Stimulated activated CD8-positive, alpha-beta memory T cell treated with anti-CD3 and anti-CD28 coated beads, Interleukin-4, amount 100 ng/mL, for 4 hours (primary cell): ENCODE data around the gene ZNF816.
A peak's percentile ranks its signal among the peaks of the same experiment; 100 is the strongest.
"Not testable (repeated sequence)": the region's sequence is repeated elsewhere in the genome, so short reads cannot be mapped to it uniquely, and the experiment has no call there.

ENCODE experiments used
- DNase-seq, 2 donors: peaks; one replicate each; pipeline ENCODE4 v3.0.0-alpha.2; 2020; ENCODE audit warnings: low read depth in 2 of 2, low spot score in 1 of 2

Gene ZNF816

DNA sequence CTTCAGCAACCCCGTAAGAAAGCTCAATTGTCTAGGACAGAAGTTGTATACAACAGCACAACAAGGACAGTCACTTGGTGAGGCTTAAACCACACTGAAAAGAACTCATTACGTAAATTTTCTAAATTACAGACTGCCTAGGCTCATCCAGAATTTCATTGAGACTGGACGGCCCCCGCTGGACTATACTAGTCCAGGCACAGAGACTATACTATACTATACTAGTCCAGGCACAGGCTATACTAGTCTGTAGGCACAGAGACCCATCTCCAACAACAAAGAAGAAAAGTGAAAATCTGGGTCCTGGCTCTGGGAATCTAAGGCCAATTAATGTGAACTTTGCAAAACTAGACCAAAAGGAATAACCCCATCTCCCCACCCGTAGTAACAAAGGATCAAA, 700 bp downstream of the ZNF816 start:
- no peak for DNase-seq

DNA sequence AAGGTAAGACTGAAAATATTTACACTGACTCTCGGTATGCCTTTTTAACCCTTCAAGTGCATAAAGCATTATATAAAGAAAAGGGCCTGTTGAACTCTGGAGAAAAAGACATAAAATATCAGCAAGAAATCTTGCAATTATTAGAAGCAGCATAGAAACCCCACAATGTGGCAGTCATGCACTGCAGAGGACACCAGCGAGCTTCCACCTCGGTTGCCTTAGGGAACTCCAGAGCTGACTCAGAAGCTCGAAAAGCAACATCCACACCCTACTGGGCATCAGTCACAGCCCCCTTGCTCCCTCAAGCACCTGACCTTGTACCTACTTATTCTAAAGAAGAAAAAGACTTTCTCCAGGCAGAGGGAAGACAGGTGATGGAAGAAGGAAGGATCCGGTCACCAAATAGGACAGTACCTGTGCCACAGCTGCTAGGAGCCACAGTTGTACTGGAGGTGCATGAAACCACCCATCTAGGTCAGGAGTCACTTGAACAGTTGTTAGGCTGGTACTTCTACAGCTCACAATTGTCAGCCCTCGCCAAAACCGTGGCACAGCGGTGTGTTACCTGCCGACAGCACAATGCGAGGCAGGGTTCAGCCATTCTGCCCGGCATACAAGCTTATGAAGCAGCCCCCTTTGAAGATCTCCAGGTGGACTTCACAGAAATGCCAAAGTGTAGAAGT, 2.9 kb downstream of the ZNF816 start:
- no peak for DNase-seq

DNA sequence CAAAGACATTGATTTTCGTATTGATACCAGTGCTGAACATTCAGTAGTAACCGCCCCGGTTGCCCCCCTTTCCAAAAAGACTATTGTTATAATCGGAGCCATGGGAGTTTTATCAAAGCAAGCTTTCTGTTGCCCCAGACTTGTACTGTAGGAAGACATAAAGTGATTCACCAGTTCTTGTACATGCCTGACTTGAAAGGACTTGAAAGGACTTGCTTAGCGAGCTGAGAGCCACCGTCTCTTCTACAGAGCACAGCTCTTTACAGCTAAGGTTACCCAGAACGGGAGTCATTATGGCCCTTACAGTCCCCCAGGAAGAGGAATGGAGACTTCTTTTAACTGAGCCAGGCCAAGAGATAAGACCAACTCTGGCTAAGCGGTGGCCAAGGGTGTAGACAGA, 5.1 kb downstream of the ZNF816 start:
- no peak for DNase-seq

DNA sequence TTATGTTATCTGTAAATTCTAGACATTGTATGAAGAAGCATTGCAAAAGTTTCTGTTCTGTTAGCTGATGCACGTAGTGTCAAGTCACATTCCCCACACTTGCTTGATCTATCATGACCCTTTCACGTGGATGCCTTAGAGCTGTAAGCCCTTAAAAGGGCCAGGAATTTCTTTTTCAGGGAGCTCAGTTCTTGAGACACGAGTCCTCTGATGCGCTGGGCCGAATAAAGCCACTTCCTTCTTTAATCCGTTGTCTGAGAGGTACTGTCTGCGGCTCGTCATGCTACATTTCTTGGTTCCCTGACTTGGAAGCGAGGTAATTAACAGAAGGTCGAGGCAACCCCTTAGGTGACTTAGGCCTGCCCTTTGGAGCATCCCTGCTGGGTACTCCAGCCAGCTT, 5.8 kb downstream of the ZNF816 start:
- no peak for DNase-seq

DNA sequence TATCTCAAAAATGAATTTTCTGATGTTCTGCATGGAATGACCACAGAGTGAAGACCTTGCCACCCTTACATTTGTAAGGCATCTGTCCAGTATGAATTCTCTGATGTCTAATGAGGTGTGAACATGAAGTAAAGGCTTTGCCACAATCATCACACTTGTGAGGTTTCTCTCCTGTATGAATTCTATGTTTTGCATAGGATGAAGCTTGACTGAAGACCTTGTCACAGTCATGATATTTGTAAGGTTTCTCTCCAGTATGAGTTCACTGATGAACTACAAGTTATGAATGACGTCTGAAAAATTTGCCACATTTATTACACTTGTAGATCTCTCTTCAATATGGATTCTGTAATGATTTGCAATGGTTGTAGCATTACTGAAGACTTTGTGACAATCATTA, 13.3 kb downstream of the ZNF816 start:
- no peak for DNase-seq

DNA sequence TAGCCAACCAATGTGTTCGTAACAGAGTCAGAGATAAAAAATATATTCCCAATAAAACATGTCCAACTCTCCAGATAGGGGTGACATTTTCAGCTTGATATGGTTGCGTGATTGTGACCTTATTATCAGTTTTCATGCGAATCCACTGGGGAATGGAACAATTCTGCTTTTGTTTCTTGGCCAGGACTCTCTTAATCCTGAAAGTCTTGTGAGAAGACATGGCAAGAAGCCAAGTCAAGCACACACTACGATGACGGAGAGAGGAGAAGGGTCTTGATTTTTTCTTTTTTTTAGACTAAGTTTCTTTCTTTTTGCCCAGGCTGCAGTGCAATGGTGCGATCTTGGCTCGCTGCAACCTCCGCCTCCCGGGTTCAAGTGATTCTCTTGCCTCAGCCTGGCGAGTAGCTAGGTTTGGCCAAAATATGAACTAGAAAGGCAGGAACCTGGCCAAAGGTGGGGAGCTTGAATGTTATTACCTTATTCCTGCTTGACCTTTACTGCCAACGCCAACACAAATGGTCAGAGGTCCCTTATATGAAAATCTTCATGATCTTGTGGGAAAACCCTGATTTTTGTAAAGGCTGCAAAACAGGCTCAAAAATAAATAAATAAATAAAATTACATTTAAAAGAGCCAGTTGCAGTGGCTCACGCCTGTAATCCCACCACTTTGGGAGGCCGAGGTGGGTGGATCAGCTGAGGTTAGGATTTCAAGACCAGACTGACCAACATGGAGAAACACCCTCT, 14.5 kb downstream of the ZNF816 start:
- DNase-seq: no peak

DNA sequence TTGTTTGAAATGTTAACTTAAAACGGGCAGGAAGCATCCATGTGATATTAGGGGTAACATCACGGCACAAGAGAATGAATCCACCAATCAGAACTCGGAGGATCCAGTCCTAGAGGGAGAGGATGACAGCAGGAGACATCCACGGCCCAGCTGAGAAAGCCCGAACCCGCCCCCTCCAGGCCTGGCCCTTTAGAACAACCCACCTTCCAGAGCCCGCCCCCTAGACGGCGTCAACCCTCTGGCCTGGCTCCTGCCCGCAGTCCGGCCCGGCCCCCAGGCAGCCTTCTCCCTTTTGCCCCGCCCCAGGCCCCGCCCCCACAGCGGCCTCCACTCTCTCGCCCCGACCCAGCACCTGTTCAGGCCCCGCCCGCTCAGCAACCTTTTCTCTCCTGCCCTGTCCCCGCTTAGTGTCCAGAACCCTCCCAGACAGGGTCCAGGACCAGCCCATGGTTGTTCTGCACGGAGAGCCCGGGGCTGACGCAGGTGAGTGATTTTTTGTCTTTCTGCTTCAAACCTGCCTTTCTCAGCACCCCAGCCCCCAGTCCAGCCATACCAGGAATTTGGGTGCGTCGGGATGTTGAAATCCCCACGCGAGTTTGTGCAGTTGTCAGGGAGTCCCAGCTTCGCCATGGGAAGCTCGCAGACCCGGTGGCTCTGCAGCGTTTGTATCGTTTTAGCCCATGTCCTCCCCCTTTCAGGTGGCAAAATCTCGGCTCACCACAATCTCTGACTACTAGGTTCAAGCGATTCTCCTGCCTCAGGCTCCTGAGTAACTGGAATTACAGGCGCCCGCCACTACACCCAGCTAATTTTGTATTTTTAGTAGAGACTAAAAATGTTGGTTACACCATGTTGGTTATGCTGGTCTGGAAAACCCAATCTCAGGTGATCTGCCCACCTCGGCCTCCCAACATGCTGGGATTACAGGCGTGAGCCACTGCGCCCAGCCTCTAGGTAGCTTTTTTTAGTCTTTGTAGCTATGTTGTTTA, 16.1 kb downstream of the ZNF816 start:
- DNase-seq: no peak

DNA sequence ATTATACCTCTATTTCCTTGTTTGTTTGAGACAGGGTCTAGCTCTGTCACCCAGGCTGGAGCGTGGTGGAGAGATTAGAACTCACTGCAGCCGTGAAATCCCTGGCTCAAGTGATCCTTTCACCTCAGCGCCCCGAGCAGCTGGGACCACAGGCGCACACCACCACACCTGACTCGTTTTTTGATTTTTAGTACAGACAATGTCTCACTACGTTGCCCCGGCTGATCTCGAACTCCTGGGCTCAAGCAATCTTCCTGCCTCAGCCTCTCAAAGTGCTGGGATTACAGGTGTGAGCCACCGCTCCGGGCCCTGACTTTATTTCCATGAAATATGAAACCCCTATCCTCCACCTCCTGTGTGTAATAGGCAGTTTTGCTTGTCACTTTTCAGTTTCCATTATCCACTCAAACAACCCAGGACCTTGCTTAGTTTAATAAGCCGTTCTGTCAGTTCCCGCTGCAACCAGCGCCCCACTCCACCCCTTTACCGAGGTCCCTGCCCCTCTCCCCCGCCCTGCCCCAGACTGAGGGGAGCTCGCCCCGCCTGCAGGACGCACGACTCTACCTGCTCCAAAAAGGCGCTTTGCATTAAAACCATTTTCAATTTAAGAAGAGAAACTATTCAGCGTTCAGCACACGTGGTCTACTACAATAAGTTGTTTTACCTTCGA, 16.9 kb downstream of the ZNF816 start:
- DNase-seq: no peak

DNA sequence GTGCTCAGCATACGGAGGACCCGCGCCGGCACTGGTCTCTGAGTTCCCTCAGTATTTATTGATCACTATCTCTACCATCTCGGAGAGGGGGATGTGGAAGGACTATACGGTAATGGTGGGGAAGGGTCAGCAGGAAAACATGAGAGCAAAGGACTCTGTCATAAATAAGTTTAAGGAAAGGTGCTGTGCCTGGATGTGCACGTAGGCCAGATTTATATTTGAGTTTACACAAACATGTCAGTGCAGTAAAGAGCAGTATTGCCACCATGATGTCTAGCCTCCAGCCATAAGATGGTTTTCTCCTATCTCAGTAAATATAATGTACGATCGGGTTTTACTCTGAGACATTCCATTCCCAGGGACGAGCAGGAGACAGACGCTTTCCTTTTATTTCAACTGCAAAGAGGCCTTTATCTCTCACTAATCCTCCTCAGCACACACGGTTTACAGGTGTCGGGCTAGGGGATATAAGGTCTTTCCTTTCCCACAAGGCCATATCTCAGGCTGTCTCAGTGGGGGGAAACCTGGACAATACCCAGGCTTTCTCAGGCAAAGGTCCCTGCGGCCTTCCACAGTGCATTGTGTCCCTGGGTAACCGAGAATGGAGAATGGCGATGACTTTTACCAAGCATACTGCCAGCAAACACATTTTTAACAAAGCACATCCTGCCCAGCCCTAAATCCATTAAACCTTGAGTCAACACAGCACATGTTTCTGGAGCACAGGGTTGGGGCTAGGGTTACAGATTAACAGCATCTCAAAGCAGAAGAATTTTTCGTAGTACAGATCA, 17.8 kb downstream of the ZNF816 start:
- DNase-seq: not testable (repeated sequence)

DNA sequence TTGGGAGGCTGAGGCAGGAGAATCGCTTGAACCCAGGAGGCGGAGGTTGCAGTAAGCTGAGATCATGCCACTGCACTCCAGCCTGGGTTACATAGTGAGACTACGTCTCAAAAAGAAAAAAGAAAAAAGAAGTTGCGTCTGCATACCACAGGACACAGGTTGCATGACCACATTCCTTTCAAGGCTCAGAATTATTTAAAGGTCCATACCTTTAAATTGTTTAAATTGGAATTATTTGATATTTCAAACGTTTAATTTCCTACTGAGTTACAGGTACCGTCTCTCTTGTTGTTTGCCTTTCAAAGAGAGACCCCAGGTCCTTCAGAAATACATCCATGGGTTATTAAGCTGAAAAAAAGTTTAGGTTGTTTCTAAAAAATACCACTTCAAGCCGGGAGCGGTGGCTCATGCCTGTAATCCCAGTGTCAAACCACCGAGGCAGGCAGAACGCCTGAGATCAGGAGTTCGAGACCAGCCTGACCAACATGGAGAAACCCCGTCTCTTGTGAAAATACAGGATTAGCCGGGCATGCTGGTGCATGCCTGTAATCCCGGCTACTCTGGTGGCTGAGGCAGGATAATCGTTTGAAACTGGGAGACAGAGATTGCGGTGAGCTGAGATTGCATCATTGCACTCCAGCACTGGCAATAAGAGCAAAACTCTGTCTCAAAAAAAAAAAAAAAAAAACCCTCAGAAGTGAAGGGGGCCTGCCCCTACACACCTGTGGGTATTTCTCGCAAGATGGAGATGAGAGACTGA, 18.6 kb downstream of the ZNF816 start:
- DNase-seq: no peak

DNA sequence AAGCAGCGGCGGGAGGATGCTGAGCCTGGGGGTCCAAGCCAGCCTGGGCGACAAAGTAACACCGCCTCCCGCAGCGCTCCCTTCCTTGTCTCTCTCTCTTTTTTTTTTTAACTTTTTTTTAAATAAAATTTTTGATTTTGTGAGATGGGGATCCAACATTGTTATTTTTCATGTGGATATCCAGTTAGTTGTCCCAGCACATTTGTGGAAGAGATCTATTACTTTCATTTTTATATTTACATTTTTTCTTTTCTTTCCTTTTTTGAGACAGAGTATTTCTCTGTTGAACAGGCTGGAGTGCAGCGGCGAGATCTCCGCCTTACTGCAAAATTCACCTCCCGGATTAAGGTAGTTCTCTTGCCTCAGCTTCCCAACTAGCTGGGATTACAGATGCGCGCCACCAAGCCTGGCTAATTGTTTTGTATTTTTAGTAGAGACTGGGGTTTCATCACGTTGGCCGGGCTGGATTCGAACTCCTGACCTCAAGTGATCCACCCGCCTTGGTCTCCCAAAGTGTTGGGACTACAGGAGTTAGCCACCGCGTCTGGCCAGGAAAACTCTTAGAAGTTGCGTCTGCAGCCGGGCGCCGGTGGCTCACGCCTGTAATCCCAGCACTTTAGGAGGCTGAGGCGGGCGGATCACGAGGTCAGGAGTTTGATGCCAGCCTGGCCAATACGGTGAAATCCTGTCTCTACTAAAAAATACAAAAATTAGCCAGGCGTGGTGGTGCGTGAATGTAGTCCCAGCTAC, 19.4 kb downstream of the ZNF816 start:
- DNase-seq: no peak

DNA sequence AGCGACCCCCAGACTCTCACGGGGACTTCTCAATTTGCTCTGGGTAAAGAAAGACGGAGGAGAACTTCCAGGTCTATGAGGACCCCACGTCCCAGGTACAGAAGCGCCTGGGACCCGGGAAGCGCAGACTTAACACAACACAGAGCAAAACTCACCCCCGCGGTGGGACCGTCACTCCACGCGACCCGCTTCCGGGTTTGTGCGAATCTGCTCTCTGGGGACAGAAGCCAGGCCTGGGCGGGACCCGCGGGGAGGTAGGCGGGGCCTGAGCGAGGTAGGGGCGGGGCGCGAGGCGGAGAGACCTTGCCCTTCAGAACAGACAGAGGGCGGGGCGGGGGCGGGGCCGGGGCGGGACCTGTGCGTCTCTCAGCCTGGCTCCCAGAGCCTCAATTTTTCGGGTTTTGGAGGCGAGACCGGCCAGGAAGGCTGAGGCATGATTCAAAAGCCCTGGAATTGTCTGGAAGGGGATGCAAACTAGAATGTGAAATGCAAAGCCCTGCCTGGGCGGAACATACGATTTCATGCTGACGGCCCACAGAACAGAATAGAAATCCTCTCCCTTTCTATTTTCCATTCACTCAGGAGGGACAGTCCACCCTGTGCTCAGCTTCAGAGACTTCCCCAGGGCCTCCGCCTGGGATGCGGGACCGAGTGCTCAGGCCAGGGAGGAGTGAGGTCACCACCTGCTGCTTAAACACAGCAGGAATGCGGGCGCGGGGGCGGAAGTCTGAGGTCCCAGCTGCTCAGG, 20.1 kb downstream of the ZNF816 start:
- DNase-seq: peak; percentile 91 to 93

DNA sequence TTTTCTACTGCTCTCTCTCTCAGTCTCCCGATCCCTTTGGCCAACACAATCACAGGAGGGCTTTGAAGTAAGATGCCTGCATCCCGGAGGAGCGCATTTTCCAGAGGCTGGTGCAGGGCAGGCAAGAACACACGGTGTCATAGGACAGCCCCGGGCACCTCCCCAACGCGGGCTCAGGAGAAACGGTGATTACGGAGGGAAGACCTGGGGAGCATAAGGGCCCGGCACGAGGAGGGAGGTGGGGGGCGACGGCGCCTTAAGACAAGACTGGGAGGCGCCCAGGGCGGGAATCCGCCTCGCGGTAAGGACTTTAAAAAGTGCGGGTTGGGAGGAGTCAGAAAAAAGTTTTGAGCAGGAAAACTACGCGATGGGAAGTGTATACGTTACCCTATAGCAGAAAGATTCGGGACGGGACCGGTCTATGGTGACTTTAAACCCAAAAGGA, 20.7 kb downstream of the ZNF816 start:
- DNase-seq: no peak

DNA sequence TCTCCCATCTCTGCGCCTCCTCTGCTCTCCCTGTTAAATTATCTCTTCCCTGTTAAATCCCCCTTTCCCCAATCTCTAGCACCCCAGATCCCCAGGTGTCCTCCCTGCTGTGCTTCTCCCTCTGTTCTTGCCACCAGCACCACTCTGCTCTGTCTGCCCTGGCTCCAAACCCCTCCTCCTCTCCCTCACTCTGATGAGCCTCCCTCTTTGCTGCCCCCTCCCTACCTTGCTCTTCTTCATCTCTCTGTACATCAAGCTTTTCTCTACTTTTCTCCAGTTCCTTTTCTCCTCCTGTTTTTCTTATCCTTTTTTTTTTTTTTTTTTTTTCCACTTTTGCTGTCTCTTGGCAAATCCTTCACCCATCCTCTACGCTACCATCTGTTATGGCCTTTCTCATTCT, 21.2 kb downstream of the ZNF816 start:
- not testable (repeated sequence) for DNase-seq

DNA sequence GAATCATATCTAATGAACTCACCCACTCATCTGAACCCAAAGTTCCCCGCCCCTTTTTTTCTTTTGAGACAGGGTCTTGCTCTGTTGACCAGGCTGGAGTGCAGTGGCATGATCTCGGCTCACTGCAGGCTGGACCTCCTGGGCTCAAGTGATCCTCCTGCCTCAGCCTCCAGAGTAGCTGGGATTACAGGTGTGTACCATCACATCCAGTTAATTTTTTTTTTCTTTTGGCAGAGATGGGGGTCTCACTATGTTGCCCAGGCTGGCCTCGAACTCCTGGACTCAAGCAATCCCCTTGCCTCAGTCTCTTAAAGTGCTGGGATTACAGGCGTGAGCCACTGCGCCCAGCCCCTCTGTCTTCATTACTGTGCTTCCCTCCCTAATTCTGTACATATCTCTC, 21.8 kb downstream of the ZNF816 start:
- not testable (repeated sequence) for DNase-seq

DNA sequence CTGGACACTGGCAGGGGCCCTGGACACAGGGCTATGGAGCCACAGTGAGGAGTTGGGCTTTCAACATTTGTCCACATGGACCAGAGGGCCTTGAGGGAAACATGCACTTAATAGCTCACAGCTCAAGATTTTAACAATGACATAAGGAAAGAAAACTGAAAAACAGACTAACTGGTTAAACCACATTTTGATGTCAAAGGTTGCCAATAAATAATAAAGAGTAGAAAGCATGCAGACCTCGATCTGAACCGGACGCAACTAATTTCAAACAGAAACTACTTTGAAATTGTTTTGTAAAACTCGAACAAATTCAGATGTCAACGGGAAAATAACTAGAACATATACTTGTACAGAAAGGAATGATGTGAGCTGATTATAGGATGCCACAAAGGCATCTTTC, 23.9 kb downstream of the ZNF816 start:
- no peak for DNase-seq

DNA sequence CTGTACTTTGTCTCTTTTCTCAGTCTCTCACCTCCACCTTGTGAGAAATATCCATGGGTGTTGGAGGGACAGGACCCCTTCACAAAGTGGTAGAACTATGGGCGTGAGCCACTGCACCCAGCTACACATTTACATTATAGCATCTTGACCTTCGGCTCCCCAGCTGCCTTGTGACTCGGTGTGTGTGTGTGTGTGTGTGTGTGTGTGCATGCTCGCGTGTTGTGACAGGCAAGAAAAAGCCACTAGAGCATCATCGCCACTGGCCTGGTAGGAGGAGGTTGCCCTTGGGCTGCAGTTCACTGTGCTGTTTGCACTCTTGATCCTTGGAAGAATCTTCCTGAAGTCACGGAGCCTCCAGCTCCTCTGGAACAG, 25.7 kb downstream of the ZNF816 start:
- no peak for DNase-seq
